Omental fat pad (tissue), 4 donors: ENCODE results near the gene PLA2G6. TPM values are rescaled to one million over a fixed set of nuclear protein-coding genes. Genes with fewer than 3 reads are reported as not detected.

Source experiments
- ATAC-seq: fragments of 150-250 bp; one replicate; pipeline ENCODE4 v1.9.1; 2016; ENCODE audit warnings: mild to moderate bottlenecking, moderate library complexity; ENCODE audit not compliant: low FRiP score
- DNase-seq: peaks from one replicate; pipeline ENCODE4 v3.0.0-alpha.2; 2019; ENCODE audit warnings: low spot score
- CTCF ChIP-seq, 3 donors: fragments of 450-650 bp; IDR thresholded peaks; one replicate each; pipeline ENCODE4 v1.5.1; 2016 to 2017; ENCODE audit warnings: antibody characterized with exemption in 3 of 3, mild to moderate bottlenecking in 3 of 3, moderate library complexity in 2 of 3
- total RNA-seq, 4 donors: library from RNA; depleted of rRNA; stranded (reverse); fragments of >200 nt; gene quantifications; one replicate each; pipeline ENCODE4 v1.1.0, GENCODE V29; 2016

Gene PLA2G6
- total RNA-seq, 4 donors from 2014 or later = 30.8 to 58.5 (median 45.1) TPM

DNA sequence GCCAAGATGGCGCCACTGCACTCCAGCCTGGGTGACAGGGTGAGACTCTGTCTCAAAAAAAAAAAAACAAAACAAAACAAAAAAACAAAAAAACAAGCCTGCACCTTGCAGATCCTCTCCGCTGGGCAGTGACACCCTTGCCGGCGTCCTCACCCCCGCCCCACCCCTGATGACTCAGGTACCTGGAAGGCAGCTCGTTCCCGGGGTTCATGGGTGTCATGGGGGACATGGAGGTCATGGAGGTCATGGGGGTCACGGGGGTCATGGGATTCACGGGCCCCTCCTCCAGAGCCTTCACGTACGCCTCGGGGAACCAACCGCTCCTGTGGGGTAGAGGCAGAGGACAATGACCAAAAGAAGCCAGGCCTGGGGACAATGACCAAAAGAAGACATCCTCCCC lies 94.7 kb downstream of the PLA2G6 start:
- TF ChIP-seq CTCF (IDR thresholded peaks at IDR 0.05) = no peak
- DNase-seq (no peak), ATAC-seq (no peak)

GRCh38 chr22:38086001-38086845 lies 95.4 kb downstream of the PLA2G6 start:
- no peak for ATAC-seq
- TF ChIP-seq CTCF (IDR thresholded peaks at IDR 0.05) = no peak
- no peak for DNase-seq

- no peak for ATAC-seq
- no peak for DNase-seq
- no peak for TF ChIP-seq CTCF (IDR thresholded peaks at IDR 0.05)
Measured at GRCh38 chr22:38085501-38085900, 96.1 kb downstream of the PLA2G6 start.

DNA sequence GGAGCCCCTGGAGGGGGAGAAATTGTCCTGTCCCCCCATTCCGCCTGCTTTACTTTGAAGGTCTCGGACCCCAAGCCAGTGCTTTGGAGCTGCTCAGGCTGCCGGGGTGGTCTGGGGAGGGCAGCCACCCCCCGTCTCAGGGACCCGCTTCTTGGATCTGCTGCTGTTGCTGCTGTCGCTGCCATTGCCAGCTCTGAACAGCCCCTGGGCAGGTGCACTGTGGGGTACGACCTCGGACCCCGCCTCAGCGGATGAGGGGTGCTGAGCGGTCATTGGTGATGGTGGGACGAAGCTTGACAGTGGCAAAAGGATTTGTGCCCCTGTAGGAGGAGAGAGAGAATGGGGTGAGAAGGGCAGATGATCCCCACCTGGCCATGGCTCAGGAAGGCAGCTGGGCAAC lies 96.6 kb downstream of the PLA2G6 start:
- ATAC-seq (no peak), DNase-seq (no peak)
- TF ChIP-seq CTCF (IDR thresholded peaks at IDR 0.05) = no peak

- ATAC-seq (no peak), DNase-seq (no peak)
- TF ChIP-seq CTCF (IDR thresholded peaks at IDR 0.05) = no peak
Measured at GRCh38 chr22:38083931-38084631, 97.5 kb downstream of the PLA2G6 start, which contains the start of gene SLC16A8. TSS of gene SLC16A8 (minus strand) at chr22:38084184. CDS start at chr22:38082873, 1,311 bp downstream.

DNA sequence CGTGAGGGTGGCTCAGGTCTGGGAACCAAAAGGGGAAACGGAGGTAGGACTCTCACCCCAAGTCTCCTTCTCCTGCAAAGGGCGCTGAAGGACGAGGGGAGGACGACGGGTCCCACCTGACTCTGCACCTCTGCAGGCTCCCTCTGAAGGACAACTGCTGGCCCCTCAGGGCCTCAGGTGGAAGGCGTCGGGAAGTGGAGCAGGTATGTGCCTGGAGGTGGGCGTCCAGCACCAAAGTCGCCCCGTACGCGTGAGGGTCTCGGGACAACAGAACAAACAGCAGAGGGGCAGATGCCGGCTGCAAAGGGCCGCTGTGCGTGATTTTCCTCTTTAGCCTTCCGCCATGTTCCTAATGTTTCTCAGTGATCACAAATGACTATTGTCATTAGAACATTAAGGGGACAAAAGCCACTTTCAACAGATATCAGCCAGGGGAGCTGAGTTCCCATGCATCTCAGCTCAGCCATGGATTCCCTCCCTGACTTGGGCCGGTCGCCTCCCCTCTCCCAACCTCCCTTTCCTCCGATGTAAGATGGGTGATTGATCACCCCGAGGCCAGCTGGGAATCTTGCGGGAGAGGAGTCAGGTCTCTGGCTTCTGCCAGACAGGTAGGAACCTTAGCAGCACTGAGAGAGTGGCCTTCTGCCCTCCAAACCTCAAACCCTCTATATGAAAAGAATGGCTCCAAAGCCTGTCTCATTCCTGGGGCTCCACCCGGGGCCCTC lies 98.5 kb downstream of the PLA2G6 start:
- ATAC-seq = no peak
- DNase-seq = no peak
- TF ChIP-seq CTCF (IDR thresholded peaks at IDR 0.05) = no peak
